Peyer's patch (tissue), 4 donors: ENCODE measurements around the gene LMF1.

Experiments
- POLR2A ChIP-seq, 2 donors: fragments of 450-650 bp; IDR thresholded peaks; one replicate each; pipeline ENCODE4 v1.5.1; 2017; ENCODE audit warnings: antibody characterized with exemption in 2 of 2, mild to moderate bottlenecking in 2 of 2, moderate library complexity in 2 of 2
- TF ChIP-seq, protein P1 (sequence below), 6 experiments: fragments of 450-650 bp in 4 of 6; fragments of 200-600 bp in 2 of 6; sonication (generic) in 1 of 6; IDR thresholded peaks; one replicate each; pipeline ENCODE4 v1.5.1; 2017 to 2019; ENCODE audit warnings: antibody characterized with exemption in 6 of 6, mild to moderate bottlenecking in 3 of 6, moderate library complexity in 1 of 6

DNA sequence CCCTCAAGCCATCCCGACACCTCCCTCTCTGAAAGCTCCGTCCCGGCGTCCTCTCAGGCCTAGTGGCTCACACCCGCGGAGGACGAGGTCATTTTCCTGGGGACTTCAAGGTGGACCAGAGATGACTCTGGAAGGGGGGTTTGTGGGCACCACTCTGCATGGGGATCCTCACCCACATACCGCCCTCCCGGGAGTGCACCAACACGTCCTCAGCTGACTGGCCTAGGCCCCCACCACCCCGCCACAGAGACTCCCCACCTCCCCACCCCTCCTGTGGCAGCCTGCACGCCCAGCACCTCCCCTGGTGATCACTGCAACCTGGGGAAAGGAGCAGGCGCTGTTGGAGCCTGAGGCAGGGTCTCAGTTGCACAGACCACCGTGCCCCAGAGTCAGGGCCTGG is 8.4 kb upstream of the LMF1 start:
- TF ChIP-seq, protein P1, sequence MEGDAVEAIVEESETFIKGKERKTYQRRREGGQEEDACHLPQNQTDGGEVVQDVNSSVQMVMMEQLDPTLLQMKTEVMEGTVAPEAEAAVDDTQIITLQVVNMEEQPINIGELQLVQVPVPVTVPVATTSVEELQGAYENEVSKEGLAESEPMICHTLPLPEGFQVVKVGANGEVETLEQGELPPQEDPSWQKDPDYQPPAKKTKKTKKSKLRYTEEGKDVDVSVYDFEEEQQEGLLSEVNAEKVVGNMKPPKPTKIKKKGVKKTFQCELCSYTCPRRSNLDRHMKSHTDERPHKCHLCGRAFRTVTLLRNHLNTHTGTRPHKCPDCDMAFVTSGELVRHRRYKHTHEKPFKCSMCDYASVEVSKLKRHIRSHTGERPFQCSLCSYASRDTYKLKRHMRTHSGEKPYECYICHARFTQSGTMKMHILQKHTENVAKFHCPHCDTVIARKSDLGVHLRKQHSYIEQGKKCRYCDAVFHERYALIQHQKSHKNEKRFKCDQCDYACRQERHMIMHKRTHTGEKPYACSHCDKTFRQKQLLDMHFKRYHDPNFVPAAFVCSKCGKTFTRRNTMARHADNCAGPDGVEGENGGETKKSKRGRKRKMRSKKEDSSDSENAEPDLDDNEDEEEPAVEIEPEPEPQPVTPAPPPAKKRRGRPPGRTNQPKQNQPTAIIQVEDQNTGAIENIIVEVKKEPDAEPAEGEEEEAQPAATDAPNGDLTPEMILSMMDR (IDR thresholded peaks at IDR 0.05), result no peak
- no peak for TF ChIP-seq POLR2A (IDR thresholded peaks at IDR 0.05)
